ENCODE measurements around the gene LYAR.

DNA sequence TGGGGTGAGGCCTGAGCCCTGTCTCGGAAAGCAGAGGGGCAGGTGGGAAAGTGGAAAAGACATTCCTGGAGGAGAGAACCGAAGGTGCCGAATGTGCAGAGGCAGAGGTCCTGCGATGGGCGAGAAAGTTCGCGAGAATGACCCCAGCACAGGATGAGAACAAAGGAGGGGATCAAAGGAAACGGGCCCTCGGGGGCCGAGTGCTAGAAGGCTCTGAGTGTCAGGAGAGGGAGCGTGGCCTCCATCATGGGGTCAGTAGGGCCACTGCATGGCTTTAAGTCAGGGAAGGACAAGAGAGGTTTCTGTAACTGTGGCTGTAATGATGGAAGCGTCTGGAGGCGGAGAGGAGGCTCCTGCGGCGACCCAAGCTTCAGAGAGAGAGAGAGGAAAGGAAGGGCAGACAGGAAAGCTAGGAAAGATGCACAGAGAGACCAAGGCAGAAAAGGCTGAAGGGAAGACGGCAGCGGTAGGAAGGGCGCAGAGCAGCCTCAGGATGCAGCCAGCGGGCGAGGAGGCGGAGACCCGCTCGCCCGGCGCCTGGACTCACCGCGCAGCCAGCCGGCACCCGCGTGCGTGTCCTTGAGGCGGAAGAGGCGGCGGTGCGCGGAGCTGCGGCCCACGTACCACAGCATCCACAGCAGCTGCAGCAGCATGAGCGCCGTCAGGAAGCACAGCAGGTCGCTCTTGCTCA is 63.9 kb downstream of the LYAR start:
- no peak for TF ChIP-seq CTCF (IDR thresholded peaks at IDR 0.05)
- TF ChIP-seq POLR2AphosphoS5 (IDR thresholded peaks at IDR 0.05): no peak
- no peak for TF ChIP-seq POLR2A (IDR thresholded peaks at IDR 0.05)
